ENCODE data around the gene SPPL2B.

DNA sequence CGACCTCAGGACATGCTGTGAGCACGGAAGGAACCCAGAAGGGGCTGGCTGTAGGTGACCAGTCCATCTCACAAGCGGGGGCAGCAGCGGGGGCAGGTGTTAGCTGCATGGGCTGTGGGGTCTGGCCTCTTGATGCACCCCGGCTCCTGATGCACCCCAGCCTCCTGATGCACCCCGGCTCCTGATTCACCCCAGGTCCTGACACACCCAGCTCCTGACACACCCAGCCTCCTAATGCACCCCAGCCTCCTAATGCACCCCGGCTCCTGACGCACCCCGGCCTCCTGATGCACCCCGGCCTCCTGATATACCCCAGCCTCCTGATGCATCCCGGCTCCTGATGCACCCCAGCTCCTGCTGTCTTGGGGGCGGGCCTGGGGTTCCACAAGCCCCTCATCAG lies 7.5 kb upstream of the SPPL2B start:
- TF ChIP-seq, protein P1, sequence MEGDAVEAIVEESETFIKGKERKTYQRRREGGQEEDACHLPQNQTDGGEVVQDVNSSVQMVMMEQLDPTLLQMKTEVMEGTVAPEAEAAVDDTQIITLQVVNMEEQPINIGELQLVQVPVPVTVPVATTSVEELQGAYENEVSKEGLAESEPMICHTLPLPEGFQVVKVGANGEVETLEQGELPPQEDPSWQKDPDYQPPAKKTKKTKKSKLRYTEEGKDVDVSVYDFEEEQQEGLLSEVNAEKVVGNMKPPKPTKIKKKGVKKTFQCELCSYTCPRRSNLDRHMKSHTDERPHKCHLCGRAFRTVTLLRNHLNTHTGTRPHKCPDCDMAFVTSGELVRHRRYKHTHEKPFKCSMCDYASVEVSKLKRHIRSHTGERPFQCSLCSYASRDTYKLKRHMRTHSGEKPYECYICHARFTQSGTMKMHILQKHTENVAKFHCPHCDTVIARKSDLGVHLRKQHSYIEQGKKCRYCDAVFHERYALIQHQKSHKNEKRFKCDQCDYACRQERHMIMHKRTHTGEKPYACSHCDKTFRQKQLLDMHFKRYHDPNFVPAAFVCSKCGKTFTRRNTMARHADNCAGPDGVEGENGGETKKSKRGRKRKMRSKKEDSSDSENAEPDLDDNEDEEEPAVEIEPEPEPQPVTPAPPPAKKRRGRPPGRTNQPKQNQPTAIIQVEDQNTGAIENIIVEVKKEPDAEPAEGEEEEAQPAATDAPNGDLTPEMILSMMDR (IDR thresholded peaks at IDR 0.05 in 8 of 11, conservative IDR thresholded peaks at IDR 0.05 in 3 of 11): no peak
- TF ChIP-seq POLR2AphosphoS5 (IDR thresholded peaks at IDR 0.05) (peak in 1 of 3 donors; percentile 50), POLR2A (IDR thresholded peaks at IDR 0.05) (no peak)
